SU-DHL-6 (cell line): ENCODE data around the gene CACNA1B.

ENCODE experiments used
- H2AFZ ChIP-seq: fragments of 200-600 bp; sonication (generic); 2 replicates; pipeline ENCODE4 v1.6.1; 2014; ENCODE audit warnings: low read depth, mild to moderate bottlenecking, moderate library complexity, mixed read lengths, antibody characterized with exemption, low read length; ENCODE audit not compliant: severe bottlenecking
- H3F3A ChIP-seq: fragments of 200-600 bp; shearing (Covaris generic); 2 replicates; pipeline ENCODE4 v1.6.0; 2016; ENCODE audit warnings: antibody characterized with exemption, mild to moderate bottlenecking; ENCODE audit not compliant: insufficient read depth
- H3K27ac ChIP-seq: fragments of 200-600 bp; sonication (generic); 2 replicates; pipeline ENCODE4 v1.5.1; 2016; ENCODE audit warnings: low read depth, mild to moderate bottlenecking, low read length, moderate library complexity, mixed read lengths
- H3K27me3 ChIP-seq: fragments of 200-600 bp; sonication (generic), shearing (Covaris generic); 2 replicates; pipeline ENCODE4 v1.6.0; 2014; ENCODE audit warnings: mild to moderate bottlenecking, low read length
- H3K36me3 ChIP-seq: fragments of 200-600 bp; sonication (generic); 2 replicates; pipeline ENCODE4 v1.6.1; 2014; ENCODE audit warnings: mild to moderate bottlenecking, low read length, mixed read lengths
- H3K4me2 ChIP-seq: fragments of 300-600, 200-600 bp; shearing (Covaris generic), sonication (generic); 2 replicates; pipeline ENCODE4 v1.6.0; 2014; ENCODE audit warnings: low read length, low read depth, mild to moderate bottlenecking; ENCODE audit not compliant: poor library complexity, severe bottlenecking
- H3K4me3 ChIP-seq: fragments of 200-600 bp; sonication (generic); 2 replicates; pipeline ENCODE4 v1.5.1; 2014; ENCODE audit warnings: antibody characterized with exemption, low read length, mild to moderate bottlenecking, mixed read lengths; ENCODE audit not compliant: insufficient read depth, poor library complexity, severe bottlenecking
- H3K79me2 ChIP-seq: fragments of 200-600 bp; sonication (generic); 2 replicates; pipeline ENCODE4 v1.6.1; 2014; ENCODE audit warnings: mild to moderate bottlenecking, low read length, moderate library complexity; ENCODE audit not compliant: insufficient read depth
- H3K9ac ChIP-seq: fragments of 200-600 bp; sonication (generic); 2 replicates; pipeline ENCODE4 v1.7.0; 2014; ENCODE audit warnings: mild to moderate bottlenecking, low read length
- H3K9me2 ChIP-seq: fragments of 200-600 bp; sonication (generic); replicated peaks from 2 replicates; pipeline ENCODE4 v1.6.1; 2014; ENCODE audit warnings: low read length; ENCODE audit not compliant: insufficient read depth
- H3K9me3 ChIP-seq: fragments of 200-600 bp; sonication (generic); 2 replicates; pipeline ENCODE4 v1.6.1; 2014; ENCODE audit warnings: low read length, mixed read lengths; ENCODE audit not compliant: insufficient read depth
- H4K20me1 ChIP-seq: fragments of 200-600 bp; sonication (generic); 2 replicates; pipeline ENCODE4 v1.6.1; 2014; ENCODE audit warnings: low read depth, mild to moderate bottlenecking, antibody characterized with exemption, low read length, moderate library complexity, mixed read lengths
- CTCF ChIP-seq: fragments of 200-600 bp; sonication (generic); IDR thresholded peaks from one replicate; pipeline ENCODE4 v1.5.1; 2017; ENCODE audit warnings: antibody characterized with exemption, mild to moderate bottlenecking, low read length, moderate library complexity; ENCODE audit not compliant: insufficient read depth, poor library complexity, severe bottlenecking
- EZH2phosphoT487 ChIP-seq: fragments of 200-600 bp; sonication (generic), shearing (Covaris generic); conservative IDR thresholded peaks from 2 replicates; pipeline ENCODE4 v1.6.1; 2018; ENCODE audit warnings: mild to moderate bottlenecking, antibody characterized with exemption, low read length, moderate library complexity, mixed read lengths

Gene CACNA1B

DNA sequence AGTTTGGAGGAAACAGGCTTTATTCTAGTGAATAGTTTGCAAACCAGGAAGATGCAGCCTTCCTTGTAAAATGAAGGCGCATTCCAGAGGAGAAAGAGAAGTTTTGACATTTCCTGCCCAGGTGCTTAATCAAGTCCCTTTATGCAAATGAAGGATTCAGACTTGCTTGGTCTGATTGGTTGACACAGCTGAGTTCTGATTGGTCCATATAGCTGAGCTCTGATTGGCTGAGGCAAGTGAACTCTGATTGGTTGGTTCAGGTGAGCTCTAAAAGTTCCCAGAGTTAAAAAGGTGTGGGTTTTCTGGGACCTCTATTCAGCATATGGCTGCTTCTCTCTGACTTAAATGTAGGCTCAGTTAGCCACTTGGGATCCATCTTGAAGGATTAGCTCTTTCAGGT lies 151.0 kb downstream of the CACNA1B start:
- Histone ChIP-seq H3F3A (no peaks in the 10 kb centered on the region), H3K9ac (no peak overlapping the region), H3K9me2 (no peaks in the 10 kb centered on the region), H3K36me3 (no peaks in the 10 kb centered on the region), H4K20me1 (no peaks in the 10 kb centered on the region; the same call in 1 of the 2 replicates), H3K27ac (no peak overlapping the region), H3K27me3 (no peaks in the 10 kb centered on the region), H3K4me3 (no peak overlapping the region), H3K79me2 (no peaks in the 10 kb centered on the region), H3K9me3 (peaks cover 7% of the 10 kb centered on the region; the same call in 1 of the 2 replicates), H3K4me2 (no peak overlapping the region), H2AFZ (no peak overlapping the region)
- TF ChIP-seq EZH2phosphoT487 (no peak), CTCF (no peak)

- H4K20me1 ChIP-seq: no peaks in the 10 kb centered on the region; the same call in 1 of the 2 replicates
Observed at GRCh38 chr9:138031186-138031585, 153.6 kb downstream of the CACNA1B start.

DNA sequence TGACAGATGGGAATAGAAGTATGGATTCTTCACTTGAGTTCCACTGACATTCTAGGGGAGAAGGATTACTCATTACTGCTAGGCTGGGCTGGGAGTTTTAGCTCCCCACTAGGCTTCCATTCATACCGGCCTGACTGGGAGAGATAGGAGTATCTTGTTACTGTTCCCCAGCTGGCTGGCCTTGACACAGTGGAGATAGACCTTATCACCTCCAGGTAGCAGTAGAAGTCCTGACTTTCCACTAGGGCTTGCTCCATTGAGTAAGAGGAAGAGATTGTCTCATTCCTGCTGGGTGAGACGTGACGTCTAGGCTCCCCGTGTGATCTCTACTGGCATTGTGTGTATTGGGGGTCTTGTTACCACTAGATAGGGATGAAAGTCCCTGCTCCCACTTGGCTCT lies 156.4 kb downstream of the CACNA1B start:
- no peak for TF ChIP-seq EZH2phosphoT487
- no peak for TF ChIP-seq CTCF
- Histone ChIP-seq H4K20me1 (no peaks in the 10 kb centered on the region), H3K27me3 (no peaks in the 10 kb centered on the region; the same call in 1 of the 2 replicates), H3K27ac (no peak overlapping the region), H3K9me2 (no peaks in the 10 kb centered on the region), H3K79me2 (no peaks in the 10 kb centered on the region), H3K9me3 (0 out of 2 replicates have a peak, but pooled peaks cover under 1% of the 10 kb centered on the region), H3F3A (no peaks in the 10 kb centered on the region), H3K36me3 (no peaks in the 10 kb centered on the region), H3K4me2 (no peak overlapping the region), H2AFZ (no peak overlapping the region), H3K4me3 (no peak overlapping the region), H3K9ac (no peak overlapping the region)

More at GRCh38 chr9:138031186-138031585, 153.6 kb downstream of the CACNA1B start:
- no peak overlapping the region for H3K9ac ChIP-seq
- no peaks in the 10 kb centered on the region for H3K27me3 ChIP-seq
- H3K4me2 ChIP-seq: no peak overlapping the region
- H3K27ac ChIP-seq: no peak overlapping the region
- H3K9me3 ChIP-seq: peaks cover 7% of the 10 kb centered on the region; the same call in 1 of the 2 replicates
- H3K79me2 ChIP-seq: no peaks in the 10 kb centered on the region
- no peak for TF ChIP-seq CTCF
- TF ChIP-seq EZH2phosphoT487: no peak
- H3K9me2 ChIP-seq: no peaks in the 10 kb centered on the region
- H3F3A ChIP-seq: no peaks in the 10 kb centered on the region
- H2AFZ ChIP-seq: no peak overlapping the region
- no peaks in the 10 kb centered on the region for H3K36me3 ChIP-seq
- H3K4me3 ChIP-seq: no peak overlapping the region
